Fibroblast of lung (primary cell): ENCODE results near the gene IGSF21.

Experiments used
- EZH2 ChIP-seq: IDR thresholded peaks from 2 replicates; pipeline ENCODE4 v1.5.1; 2012; ENCODE audit warnings: low read length, control low read depth, mild to moderate bottlenecking; ENCODE audit errors: missing control alignments
- TF ChIP-seq, protein P1 (sequence below), 2 donors: IDR thresholded peaks in 1 of 2; conservative IDR thresholded peaks in 1 of 2; 1 replicate in 1 of 2; 2 replicates in 1 of 2; pipeline ENCODE4 v1.5.1; 2011 to 2012; ENCODE audit warnings: low read length in 2 of 2, control low read depth in 1 of 2, inconsistent platforms in 1 of 2, low read depth in 1 of 2, mild to moderate bottlenecking in 1 of 2

DNA sequence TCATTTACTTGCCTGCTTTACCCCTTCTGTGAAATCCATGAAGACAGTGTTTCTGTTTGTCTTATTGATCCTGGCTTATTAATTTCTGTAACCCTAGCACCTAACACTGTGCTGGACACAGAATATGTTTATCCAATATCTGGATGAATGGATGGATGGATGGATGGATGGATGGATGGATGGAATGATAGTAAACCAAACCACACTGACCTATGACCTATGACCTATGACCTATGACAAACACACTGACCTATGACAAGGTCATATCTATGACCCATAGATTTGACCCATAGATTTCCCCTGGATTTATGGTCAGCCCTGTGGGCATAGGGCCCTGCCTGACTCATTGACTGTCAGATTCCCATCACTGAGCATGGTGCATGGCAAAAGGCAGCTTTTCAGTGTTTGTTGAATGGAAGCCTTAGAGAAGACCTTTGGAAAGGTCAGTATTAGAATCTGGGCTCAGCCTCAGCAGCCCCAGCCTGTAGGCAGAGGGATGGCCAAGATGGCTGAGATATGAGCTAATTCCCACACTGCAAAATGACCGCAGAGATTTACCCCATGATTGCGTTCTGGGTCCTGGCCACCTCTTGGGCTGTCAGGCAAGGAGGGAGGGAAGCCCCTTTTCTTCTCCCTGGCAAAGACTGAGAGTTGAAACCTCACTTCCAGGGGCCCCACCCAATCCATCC, 24.6 kb downstream of the IGSF21 start:
- TF ChIP-seq, protein P1, sequence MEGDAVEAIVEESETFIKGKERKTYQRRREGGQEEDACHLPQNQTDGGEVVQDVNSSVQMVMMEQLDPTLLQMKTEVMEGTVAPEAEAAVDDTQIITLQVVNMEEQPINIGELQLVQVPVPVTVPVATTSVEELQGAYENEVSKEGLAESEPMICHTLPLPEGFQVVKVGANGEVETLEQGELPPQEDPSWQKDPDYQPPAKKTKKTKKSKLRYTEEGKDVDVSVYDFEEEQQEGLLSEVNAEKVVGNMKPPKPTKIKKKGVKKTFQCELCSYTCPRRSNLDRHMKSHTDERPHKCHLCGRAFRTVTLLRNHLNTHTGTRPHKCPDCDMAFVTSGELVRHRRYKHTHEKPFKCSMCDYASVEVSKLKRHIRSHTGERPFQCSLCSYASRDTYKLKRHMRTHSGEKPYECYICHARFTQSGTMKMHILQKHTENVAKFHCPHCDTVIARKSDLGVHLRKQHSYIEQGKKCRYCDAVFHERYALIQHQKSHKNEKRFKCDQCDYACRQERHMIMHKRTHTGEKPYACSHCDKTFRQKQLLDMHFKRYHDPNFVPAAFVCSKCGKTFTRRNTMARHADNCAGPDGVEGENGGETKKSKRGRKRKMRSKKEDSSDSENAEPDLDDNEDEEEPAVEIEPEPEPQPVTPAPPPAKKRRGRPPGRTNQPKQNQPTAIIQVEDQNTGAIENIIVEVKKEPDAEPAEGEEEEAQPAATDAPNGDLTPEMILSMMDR (conservative IDR thresholded peaks at IDR 0.05 in 1 of 2, IDR thresholded peaks at IDR 0.05 in 1 of 2; ENCODE audit: low read depth in 1 of 2, low read length in 2 of 2), result no peak
- no peak for TF ChIP-seq EZH2
